Mucosa of gallbladder (tissue), 1 donor: ENCODE data around the gene CLK1. TPM values are rescaled to one million over a fixed set of nuclear protein-coding genes. Genes with fewer than 3 reads are reported as not detected.

ENCODE experiments used
- DNase-seq: peaks from one replicate; pipeline ENCODE4 v3.0.0-alpha.2; 2020; ENCODE audit warnings: low spot score
- total RNA-seq: library from RNA; stranded (reverse); gene quantifications from one replicate; pipeline ENCODE4 v1.2.1, GENCODE V29; 2021
- donor health status: DM: no; HTN: no; CAD: no.

The CLK1 gene
- total RNA-seq, 1 donor from 2014 or later, result 98.8 TPM

- peak; percentile 97 for DNase-seq
Measured at GRCh38 chr2:200811333-200812121, 52.9 kb downstream of the CLK1 start, which contains the start of gene BZW1. TSS of gene BZW1 (plus strand) at chr2:200811910. CDS start at chr2:200813218, 1,308 bp downstream.

- DNase-seq, result no peak
Measured at GRCh38 chr2:200810998-200811332, 53.5 kb downstream of the CLK1 start.

- no peak for DNase-seq
Measured at GRCh38 chr2:200810252-200810997, 54.0 kb downstream of the CLK1 start.

- DNase-seq, result no peak
Measured at GRCh38 chr2:200809506-200810251, 54.8 kb downstream of the CLK1 start.

Other genes starting within 250 kb of the CLK1 start
- gene BZW1, start 52.7 kb downstream of the CLK1 start, total RNA-seq, result 158 TPM
- gene PPIL3, start 24.4 kb upstream of the CLK1 start, total RNA-seq, result 38.4 TPM
- 16.9 TPM for gene NIF3L1, start 24.7 kb upstream of the CLK1 start, total RNA-seq
- 29.3 TPM for gene ORC2, start 99.0 kb upstream of the CLK1 start, total RNA-seq
- gene HYCC2, start 207.0 kb upstream of the CLK1 start, total RNA-seq, result 18.8 TPM
- gene NDUFB3, start 207.3 kb upstream of the CLK1 start, total RNA-seq, result 96.4 TPM